GM12873 (cell line): Measurements from ENCODE around the gene PTGIR.

Experiments used
- TF ChIP-seq, protein P1 (sequence below): IDR thresholded peaks from 2 replicates; pipeline ENCODE4 v1.5.1; 2012; ENCODE audit warnings: low read depth, mild to moderate bottlenecking, moderate library complexity, low read length, control low read depth; ENCODE audit not compliant: insufficient read depth; ENCODE audit errors: missing control alignments

PTGIR gene

DNA sequence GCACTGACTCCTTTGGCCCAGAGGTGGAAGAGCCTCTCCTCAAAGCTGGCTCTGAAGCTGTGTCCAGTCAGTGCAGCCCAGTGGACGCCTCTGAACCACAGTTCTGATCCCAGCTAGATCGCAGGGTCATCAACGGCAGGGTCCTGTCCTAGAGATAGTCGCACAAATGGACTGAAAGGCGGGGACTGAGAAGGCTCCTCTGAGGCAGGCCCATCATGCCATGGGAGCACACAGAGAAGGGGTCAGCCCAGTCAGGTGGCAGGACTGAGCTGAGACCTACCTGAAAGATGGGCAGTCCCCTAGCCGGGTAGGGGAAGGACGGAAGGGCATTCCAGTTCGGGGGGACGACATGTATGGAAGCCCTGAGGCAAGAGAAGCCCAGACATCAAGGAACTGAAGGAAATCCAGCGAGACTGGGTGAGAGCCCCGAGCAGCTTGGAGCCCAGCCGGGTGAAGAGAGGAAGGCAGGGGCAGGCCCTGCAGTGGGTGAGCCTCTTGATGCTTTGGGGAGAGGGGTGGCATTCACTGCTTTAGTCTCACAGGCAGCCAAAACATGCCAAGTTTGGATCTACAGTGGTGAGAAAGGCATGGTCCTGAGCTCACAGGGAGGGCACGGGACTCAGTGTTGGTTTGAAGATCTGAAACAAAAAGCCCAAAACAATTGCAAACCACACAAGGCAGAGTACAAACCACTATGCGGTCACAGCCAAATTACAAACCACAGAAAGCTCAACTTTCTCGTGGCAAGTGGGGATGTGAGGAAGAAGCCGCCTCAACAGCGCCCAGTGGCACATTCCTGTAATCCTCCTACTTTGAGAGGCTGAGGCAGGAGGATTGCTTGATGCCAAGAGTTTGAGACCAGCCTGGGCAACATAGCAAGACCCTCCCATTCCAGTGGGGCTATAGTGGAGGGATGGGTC is 13.8 kb downstream of the PTGIR start:
- TF ChIP-seq, protein P1, sequence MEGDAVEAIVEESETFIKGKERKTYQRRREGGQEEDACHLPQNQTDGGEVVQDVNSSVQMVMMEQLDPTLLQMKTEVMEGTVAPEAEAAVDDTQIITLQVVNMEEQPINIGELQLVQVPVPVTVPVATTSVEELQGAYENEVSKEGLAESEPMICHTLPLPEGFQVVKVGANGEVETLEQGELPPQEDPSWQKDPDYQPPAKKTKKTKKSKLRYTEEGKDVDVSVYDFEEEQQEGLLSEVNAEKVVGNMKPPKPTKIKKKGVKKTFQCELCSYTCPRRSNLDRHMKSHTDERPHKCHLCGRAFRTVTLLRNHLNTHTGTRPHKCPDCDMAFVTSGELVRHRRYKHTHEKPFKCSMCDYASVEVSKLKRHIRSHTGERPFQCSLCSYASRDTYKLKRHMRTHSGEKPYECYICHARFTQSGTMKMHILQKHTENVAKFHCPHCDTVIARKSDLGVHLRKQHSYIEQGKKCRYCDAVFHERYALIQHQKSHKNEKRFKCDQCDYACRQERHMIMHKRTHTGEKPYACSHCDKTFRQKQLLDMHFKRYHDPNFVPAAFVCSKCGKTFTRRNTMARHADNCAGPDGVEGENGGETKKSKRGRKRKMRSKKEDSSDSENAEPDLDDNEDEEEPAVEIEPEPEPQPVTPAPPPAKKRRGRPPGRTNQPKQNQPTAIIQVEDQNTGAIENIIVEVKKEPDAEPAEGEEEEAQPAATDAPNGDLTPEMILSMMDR = no peak

DNA sequence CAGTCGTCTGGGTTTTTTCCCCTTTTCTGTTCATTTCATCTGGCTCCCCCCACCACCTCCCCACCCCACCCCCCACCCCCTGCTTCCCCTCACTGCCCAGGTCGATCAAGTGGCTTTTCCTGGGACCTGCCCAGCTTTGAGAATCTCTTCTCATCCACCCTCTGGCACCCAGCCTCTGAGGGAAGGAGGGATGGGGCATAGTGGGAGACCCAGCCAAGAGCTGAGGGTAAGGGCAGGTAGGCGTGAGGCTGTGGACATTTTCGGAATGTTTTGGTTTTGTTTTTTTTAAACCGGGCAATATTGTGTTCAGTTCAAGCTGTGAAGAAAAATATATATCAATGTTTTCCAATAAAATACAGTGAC is 14.5 kb downstream of the PTGIR start:
- TF ChIP-seq, protein P1 = no peak

DNA sequence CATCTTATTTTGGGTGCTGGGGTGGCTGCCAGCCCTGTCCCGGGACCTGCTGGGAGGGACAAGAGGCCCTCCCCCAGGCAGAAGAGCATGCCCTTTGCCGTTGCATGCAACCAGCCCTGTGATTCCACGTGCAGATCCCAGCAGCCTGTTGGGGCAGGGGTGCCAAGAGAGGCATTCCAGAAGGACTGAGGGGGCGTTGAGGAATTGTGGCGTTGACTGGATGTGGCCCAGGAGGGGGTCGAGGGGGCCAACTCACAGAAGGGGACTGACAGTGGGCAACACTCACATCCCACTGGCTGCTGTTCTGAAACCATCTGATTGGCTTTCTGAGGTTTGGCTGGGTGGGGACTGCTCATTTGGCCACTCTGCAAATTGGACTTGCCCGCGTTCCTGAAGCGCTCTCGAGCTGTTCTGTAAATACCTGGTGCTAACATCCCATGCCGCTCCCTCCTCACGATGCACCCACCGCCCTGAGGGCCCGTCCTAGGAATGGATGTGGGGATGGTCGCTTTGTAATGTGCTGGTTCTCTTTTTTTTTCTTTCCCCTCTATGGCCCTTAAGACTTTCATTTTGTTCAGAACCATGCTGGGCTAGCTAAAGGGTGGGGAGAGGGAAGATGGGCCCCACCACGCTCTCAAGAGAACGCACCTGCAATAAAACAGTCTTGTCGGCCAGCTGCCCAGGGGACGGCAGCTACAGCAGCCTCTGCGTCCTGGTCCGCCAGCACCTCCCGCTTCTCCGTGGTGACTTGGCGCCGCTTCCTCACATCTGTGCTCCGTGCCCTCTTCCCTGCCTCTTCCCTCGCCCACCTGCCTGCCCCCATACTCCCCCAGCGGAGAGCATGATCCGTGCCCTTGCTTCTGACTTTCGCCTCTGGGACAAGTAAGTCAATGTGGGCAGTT is 15.1 kb downstream of the PTGIR start:
- TF ChIP-seq, protein P1 = no peak

DNA sequence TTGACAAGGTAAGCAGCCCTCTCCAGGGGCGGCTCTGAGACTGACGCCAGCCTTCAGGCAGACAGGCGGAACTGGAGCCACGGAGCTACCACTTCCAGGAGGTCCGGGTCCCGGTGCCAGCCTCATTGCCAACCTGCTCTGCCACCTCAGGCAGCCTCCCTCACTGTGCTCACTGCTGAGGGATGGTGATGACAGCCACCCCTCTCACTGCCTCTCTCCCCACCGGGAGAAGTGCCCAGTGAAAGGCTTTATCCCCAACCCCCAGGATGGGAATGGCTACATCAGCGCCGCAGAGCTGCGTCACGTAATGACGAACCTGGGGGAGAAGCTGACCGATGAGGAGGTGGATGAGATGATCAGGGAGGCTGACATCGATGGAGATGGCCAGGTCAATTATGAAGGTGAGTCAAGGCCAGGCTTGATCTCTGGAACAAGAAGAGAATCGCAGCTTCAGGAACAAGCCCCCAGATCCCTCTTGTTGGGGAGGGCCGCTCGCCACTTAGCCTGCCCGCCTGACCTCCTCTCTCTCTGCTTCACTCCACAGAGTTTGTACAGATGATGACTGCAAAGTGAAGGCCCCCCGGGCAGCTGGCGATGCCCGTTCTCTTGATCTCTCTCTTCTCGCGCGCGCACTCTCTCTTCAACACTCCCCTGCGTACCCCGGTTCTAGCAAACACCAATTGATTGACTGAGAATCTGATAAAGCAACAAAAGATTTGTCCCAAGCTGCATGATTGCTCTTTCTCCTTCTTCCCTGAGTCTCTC is 16.1 kb downstream of the PTGIR start:
- TF ChIP-seq, protein P1 = no peak

DNA sequence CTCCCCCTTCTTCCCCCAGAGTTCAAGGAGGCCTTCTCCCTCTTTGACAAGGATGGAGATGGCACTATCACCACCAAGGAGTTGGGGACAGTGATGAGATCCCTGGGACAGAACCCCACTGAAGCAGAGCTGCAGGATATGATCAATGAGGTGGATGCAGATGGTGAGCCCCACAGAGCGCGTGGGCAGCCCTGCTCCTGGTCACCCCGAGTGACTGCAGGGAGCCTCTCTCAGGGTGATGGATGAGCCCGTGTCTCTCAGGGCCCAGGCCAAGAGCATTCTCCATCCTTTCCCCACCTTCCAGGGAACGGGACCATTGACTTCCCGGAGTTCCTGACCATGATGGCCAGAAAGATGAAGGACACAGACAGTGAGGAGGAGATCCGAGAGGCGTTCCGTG is 16.7 kb downstream of the PTGIR start:
- TF ChIP-seq, protein P1 = no peak

DNA sequence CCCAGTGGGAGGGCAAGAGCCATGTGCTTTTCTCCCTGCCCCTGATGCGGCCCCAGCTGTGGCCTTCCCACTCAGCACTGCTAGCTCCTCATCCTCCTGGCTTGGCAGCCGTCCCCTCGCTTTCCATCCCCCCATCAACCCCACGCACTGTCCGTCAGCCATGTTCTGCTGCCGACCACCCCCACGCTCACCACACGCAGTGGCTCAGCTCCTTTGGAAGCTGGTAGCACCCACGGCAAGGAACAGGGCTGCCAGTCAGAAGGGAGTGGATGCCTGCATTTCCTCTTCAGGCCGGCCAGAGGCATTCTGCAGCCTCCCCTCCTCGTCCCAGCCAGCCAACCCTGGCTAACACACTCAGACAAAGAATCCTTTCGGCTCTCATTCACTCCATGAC is 17.4 kb downstream of the PTGIR start:
- TF ChIP-seq, protein P1 = no peak
